ENCODE data around the gene UTS2R.
"Not testable (repeated sequence)": the region's sequence is repeated elsewhere in the genome, so short reads cannot be mapped to it uniquely, and the experiment has no call there.

Gene UTS2R

DNA sequence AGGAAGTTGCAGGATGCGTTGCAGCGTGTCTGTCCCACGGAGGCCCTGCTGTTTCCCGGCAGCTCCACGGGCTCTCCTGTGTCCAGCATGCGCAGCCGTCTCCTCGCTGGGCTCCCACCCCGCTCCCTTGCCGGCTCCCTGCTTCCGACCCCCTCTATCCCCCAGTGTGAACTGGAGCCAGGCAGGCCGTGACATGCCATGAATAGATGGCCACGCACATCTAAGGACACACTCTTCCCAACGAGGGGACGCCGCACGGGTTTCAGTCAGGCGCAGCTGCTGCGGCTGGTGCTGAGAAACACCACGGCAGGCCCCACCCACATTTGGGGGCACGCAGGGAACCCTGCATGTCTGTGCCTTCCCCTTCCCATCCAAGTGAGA, 37.4 kb downstream of the UTS2R start:
- no peak for DNase-seq (ENCODE audit: low spot score)

DNA sequence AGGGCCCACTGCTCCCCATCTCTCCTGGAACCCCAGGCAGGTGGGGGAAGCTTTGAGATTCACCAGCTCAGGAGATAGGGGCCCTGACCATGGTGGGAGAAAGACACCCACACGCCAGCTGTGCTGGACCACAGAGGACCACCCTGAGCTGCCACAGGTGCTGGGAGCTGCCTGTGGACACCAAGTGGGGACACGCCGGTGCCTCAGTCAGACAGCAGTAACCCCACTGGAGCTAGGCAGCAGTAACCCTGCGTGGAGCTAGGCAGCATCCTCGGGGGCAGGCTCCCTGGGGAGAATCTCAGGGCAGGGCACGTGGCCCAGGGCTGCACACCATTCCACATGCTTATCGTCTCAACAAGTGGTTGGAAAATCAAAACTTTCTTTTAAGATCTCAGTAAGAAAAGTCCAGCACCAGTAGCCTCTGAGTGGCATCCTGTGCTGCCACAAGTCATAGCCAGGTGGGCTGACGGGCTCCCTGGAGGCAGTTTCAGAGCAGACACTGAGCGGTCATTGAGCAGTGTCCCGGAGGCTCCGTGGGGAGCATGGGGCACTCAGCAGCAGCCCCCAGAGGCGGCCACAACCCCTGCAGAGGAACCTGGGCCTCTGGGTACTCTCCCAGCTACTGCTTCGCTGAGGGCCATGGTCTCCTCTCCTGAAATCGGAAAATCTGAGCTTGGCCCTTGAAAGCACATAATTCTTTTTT, 38.6 kb downstream of the UTS2R start:
- no peak for DNase-seq (ENCODE audit: low spot score)

DNA sequence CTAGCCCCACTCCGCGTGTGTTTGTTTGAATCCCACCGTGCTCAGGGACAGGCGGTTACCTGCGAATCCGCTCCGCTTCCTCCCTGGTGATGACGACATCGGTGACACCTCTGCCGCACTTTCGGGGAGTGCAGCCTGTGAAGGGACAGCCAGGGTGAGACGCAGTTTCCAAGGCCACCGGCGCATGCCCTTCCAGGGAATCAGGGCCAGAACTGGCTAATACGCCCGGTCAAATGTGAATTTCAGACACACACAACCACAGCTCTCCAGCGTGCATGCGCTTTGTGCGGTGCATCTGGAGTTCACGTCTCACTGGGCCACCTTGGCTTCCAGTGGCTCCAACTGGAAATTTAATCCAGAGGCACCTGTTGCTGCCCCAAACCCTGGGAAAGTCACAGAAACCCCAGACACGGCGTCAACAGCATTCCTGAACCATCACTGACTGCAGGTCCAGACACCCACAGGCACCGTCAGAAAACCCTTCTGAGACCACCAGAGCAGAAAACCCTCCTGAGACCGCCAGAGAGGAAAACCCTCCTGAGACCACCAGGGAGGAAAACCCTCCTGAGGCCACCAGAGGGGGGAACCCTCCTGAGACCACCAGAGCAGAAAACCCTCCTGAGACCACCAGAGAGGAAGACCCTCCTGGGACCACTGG, 40.0 kb downstream of the UTS2R start:
- no peak for DNase-seq (ENCODE audit: low spot score)

DNA sequence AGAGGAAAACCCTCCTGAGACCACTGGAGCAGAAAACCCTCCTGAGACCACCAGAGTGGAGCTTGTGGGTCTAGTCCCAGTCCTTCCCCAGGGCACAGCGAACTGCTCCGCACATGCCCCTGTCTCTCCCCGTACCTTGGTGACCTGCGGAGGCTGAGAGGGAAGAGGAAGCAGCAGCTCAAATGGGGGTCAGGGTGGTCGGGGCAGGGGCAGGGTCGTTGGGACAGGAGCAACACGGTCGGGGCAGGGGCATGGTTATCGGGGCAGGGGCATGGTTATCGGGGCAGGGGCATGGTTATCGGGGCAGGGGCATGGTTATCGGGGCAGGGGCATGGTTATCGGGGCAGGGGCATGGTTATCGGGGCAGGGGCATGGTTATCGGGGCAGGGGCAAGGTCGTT, 40.5 kb downstream of the UTS2R start:
- DNase-seq (ENCODE audit: low spot score) = not testable (repeated sequence)

DNA sequence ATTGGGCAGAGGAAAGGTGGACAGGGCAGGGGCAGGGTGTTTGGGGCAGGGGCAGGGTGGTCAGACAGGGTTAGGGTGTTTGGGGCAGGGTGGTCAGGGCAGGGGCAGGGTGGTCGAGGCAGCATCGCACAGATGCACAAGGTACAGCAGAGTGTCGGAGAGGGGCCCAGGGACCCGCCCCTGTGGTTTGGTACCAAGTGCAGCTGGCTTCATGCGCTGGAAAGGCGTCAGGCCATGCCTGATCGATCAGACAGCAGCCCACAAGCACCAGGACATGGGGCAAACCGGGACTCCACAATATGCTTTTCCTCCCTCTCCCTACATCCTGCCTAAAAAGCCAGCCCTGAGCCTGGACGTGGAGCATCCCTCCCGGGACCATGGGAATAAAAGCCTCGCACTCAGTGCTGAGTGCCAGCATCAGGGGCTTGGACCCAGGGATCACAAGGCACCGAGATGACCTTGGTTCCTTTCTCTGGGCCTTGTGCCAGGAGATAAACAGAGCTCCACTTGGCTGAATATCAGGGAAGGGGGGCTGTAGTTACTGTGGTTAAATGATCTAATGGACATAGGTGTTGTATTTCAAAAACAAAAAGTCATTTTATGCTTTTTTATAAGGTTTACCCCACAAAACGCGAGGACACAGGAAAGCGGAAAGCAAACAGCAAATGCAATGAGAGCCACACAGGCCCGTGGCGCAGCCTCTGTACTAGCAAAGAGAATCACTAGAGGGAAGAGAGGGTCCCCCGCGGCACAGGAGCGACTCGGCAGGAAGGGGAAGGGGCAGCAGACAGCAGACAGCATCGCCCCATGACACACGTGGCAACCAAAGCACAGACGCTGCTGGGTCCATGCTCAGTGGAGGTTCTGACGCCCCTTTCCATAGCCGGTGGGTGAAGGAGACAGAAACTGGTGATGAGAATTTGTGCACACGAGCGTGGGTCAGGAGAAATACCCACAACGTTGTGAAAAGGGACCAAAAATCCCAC, 41.3 kb downstream of the UTS2R start:
- no peak for DNase-seq (ENCODE audit: low spot score)

DNA sequence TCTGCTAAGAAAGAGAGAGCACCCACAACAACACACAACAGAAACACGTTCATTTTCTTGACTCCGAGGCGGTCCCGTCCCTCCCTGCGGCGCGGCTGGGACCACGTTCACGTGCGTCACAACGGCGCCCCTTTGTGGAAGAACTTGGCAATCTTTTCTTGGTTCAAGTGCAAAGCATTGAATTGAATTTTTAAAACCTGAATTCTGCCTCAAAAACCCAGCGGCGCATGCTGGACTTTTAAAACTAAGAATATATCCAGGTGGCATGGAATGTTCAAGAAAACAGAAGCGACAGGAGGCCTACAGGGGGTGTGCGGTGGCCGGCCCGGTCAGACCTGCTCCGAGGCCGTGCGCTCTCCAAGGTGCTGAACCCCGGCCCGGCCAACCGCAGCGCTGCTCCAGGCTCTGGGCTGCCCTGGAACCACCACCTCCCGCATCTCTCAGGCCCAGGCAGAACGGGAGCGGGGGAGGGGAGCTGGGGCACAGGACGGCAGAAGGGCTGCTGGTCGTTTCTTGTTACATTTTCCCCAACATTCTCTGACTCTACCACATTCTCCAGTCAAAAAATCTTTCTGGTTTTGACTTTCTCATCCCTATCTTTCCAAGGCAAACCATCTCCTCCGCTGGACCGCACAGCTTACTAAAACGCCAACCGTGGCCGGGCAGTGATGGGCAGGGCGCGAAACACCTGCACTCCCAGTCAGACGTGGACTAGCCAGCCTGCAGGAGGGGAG, 43.1 kb downstream of the UTS2R start:
- DNase-seq (ENCODE audit: low spot score) = peak; percentile 70

DNA sequence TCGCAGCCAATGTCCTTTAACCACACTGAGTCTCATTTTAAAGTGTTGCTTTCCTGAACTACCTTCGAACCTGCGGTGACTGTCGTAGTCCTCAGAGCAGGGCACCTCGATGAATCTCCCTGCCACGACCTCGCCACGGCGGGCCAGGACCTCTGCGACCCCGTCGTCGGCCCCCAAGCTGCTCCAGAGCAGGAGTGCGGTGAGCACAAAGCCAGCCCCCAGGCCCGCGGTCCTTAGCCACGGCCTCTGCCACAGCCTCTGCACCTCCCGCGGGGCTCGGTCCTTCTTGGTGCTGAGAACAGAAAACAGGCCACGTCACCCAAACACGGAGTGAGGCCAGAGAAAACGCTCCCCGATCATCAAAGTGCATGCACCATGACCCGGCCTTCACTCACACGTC, 43.8 kb downstream of the UTS2R start:
- DNase-seq (ENCODE audit: low spot score) = no peak

DNA sequence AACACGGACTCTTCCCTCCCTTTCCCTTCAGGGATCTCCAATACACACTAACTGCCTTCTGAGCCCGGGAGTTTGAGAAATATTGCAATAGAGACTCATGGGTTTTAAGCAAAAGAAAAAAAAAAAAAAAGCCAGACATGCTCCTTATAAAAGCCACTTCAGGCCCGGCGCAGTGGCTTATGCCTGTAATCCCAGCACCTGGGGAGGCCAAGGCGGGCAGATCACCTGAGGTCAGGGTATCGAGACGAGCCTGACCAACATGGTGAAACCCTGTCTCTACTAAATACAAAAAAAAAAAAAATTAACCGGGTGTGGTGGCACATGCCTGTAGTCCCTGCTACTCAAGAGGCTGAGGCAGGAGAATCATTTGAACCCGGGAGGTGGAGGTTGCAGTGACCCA, 44.2 kb downstream of the UTS2R start:
- DNase-seq (ENCODE audit: low spot score) = no peak

DNA sequence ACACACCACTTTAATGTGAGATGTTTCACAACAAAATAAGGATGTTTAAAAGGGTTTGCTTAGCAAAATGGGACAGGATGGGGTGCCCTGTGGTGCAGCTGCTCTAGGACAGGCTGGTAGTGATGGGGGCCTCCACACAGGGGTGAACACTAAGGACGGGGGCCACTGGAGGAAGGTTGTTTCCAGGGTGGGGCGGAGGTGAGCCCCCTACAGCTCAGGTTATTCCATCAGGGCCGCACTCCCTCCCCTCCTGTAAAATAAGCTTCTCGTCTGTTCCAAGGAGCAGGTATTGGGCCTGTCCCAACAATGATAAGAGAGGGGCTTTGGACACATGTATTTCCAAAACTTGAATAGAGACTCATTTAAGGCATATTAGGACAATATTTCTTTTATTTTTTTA, 44.7 kb downstream of the UTS2R start:
- no peak for DNase-seq (ENCODE audit: low spot score)

DNA sequence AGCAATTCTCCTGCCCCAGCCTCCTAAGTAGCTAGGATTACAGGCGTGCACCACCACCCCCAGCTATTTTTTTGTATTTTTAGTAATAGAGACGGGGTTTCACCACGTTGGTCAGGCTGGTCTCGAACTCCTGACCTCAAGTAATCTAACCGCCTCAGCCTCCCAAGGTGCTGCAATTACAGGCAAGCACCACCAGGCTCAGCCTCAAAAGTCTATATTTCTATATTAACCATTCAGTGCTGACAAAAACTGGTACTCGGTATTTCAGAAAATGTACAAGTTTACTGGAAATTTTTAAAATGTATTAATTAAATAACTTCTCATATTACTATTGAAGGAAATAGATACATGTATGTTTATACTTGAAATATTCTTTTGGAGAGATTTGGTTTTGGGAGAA, 45.2 kb downstream of the UTS2R start:
- DNase-seq (ENCODE audit: low spot score) = no peak

DNA sequence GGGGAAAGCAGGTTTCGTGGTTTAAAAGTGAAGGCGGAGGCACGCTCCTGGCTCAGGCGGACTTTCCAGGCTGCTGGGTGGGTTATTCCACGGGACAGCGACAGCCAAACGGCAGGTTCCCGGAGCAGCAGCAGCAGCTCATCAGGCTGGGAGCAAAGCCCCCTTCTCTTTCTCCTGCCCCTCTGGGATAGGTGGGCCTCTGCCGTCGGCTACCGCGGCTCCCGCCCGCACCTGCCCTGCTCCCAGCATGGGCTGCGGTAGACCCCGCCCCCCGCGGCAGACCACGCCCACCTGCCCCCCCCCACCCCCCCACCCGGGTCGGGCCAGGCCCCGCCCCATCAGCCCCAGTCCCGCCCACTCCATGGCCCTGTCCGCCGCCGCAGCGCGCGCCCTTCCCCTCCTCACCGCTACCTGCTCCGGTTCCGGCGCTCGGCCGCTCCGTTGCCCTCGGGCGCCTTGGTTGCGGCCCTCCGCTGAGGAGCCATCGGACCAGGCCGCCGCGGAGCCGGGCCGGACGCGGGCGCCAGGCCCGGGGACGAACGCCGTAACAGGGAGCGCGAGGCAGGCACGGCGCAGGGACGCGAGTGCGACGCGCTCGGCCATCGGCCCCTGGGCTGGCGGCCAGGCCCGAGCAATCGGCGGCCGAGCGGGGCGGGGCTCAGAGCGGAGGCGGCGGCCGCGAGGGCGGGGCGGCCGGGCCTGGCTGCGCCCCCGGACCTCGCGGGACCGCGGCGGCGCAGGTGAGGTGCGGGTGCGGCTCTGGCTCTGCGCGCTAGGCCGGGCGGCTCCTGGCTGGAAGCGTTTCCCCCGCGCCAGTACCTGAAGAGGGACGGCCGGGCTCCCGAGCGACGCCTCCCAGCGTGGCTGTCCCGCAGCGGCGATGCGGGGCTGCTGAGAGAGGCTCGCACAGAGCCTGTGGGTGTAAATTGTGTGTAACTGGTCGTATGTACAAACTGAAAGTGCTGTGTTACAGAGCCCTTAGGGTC, 46.7 kb downstream of the UTS2R start, which contains the start of the genes HEXD and OGFOD3:
Gene HEXD, plus strand, starts transcription at position 347 of the 986 bp plus-strand sequence. CDS start 1,453 bp downstream, outside the sequence.
Gene OGFOD3, minus strand, starts transcription at position 586 of the 986 bp plus-strand sequence. Its CDS starts 101 bp downstream, at position 485.
- peak; percentile 92 for DNase-seq (ENCODE audit: low spot score)

DNA sequence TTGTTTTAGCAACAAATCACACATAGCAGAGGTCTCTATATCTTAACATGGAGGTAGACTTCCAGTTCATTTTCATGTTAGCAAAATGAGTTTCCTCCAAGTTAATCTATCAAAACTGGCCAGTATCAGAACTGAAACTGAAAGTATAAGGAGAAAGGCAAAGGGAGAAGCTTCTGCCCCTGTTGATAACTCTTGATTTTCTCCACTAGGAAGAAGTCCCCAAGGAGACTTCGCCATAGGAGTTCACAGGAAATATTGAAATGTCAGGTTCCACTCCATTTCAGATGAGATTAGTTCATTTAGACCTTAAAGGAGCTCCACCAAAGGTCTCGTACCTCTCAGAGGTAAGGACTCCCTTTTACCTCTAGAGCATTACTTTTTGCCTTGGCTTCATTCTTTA, 48.0 kb downstream of the UTS2R start:
- DNase-seq (ENCODE audit: low spot score) = peak; percentile 64

DNA sequence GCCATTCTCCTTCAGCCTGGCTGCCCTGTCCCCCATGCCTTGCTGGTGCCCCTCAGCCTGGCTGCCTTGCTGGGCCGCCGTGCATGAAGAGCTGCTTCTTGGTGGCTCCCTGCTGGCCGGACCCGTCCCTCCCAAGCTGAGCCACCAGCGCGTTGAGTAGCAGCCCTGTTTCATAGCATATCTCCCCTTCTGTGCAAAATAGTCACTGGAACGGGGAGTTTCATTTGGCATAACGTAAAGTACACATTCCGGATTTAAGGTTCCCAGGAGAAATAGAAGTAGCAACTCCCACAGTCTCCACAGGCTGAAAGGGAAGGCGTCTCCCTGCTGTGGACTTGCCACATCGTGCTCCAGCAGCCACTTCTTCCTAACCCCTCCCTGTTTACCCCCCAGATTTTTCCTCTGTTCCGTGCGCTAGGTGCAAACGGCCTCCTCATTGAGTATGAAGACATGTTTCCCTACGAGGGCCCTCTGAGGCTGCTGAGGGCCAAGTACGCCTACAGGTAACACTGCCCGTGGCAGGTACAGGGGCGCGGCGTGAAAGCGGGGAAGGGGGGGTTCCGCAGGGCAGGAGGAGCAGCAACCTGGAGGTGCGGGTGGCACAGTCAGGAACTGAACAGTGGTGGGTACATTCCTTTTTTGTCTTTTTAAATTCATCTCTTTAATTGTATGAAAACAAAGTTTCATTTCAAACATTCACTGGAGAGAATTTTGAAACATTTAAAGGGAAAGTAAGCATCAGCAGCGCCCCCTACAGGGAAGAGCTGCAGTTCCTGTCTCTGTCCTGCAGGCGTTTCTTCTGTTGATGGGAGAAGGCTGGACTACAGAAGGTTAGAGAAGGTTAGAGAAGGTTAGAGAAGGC, 52.7 kb downstream of the UTS2R start:
- DNase-seq (ENCODE audit: low spot score) = peak; percentile 72

DNA sequence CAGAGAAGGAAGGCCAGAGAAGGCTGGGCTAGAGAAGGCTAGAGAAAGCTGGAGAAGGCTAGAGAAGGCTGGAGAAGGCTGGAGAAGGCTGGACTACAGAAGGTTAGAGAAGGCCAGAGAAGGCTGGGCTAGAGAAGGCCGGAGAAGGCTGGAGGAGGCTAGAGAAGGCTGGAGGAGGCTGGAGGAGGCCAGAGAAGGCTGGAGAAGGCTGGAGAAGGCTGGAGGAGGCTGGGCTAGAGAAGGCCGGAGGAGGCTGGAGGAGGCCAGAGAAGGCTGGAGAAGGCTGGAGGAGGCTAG, 53.2 kb downstream of the UTS2R start:
- no peak for DNase-seq (ENCODE audit: low spot score)

Measured in hematopoietic multipotent progenitor cell treated with erythropoietin and hydrocortisone succinate and interleukin-3 and kit ligand, for 15 days (in vitro differentiated cells).